H1 (cell line): Measurements from ENCODE around the gene PMM2. TPM values are rescaled to one million over a fixed set of nuclear protein-coding genes. Genes with fewer than 3 reads are reported as not detected.

Source experiments
- CTCF ChIA-PET: fragments of 300-600 bp; sonication (Branson Sonifier 250); formaldehyde crosslinking; loops from one replicate; lab custom pipeline; 2021; ENCODE audit not compliant: partially characterized antibody; lab: Charles Lee
- POLR2A ChIA-PET: fragments of 300-600 bp; sonication (Branson Sonifier 250); formaldehyde crosslinking; loops from one replicate; lab custom pipeline; 2021; ENCODE audit warnings: inconsistent platforms; ENCODE audit not compliant: partially characterized antibody; lab: Charles Lee
- DNase-seq, 2 experiments: peaks; one replicate each; pipeline versions ENCODE4 v3.0.0 to v3.0.0-alpha.2; 2010 to 2022; ENCODE audit warnings: low spot score in 2 of 2, low read depth in 1 of 2, mixed read lengths in 1 of 2
- FAIRE-seq: peaks from 2 replicates; lab custom pipeline; 2011; peaks lifted over from hg19 to GRCh38; lab: Jason Lieb, UNC
- H2AFZ ChIP-seq: 2 replicates; pipeline ENCODE4 v1.8.1; 2012; ENCODE audit warnings: low read length, inconsistent platforms
- H2AK5ac ChIP-seq: 2 replicates; pipeline ENCODE4 v1.6.1; 2013; ENCODE audit warnings: low read depth, low read length
- H2BK120ac ChIP-seq: replicated peaks from 2 replicates; pipeline ENCODE3; 2013; ENCODE audit warnings: low read depth, low read length, inconsistent platforms
- H2BK12ac ChIP-seq: 2 replicates; pipeline ENCODE4 v1.6.1; 2013; ENCODE audit warnings: low read depth, low read length
- H2BK15ac ChIP-seq: 2 replicates; pipeline ENCODE4 v1.6.1; 2013; ENCODE audit warnings: low read length
- H2BK20ac ChIP-seq: 2 replicates; pipeline ENCODE4 v1.6.1; 2013; ENCODE audit warnings: low read length
- H2BK5ac ChIP-seq: 2 replicates; pipeline ENCODE4 v1.6.1; 2013; ENCODE audit warnings: low read depth, low read length
- H3K14ac ChIP-seq: 2 replicates; pipeline ENCODE4 v1.6.1; 2013; ENCODE audit warnings: inconsistent platforms; ENCODE audit not compliant: insufficient read length
- H3K18ac ChIP-seq: 2 replicates; pipeline ENCODE4 v1.6.1; 2013; ENCODE audit warnings: low read length; ENCODE audit errors: extremely low read depth
- H3K23ac ChIP-seq: 2 replicates; pipeline ENCODE4 v1.6.1; 2013; ENCODE audit warnings: inconsistent platforms; ENCODE audit not compliant: insufficient read length
- H3K23me2 ChIP-seq: 2 replicates; pipeline ENCODE4 v1.6.1; 2013; ENCODE audit warnings: low read depth, low read length
- H3K27ac ChIP-seq: 2 replicates; pipeline ENCODE4 v1.6.1; 2011; ENCODE audit warnings: low read depth, low read length, inconsistent platforms
- H3K27me3 ChIP-seq, 4 experiments: replicated peaks in 1 of 4; 1 replicate in 1 of 4; 2 replicates in 3 of 4; pipeline versions ENCODE4 v1.6.1 to v1.8.1; 2011 to 2013; ENCODE audit warnings: low read length in 3 of 4, mild to moderate bottlenecking in 3 of 4, inconsistent platforms in 2 of 4, mixed read lengths in 2 of 4, moderate library complexity in 1 of 4; ENCODE audit not compliant: control insufficient read depth in 3 of 4, insufficient read depth in 3 of 4; ENCODE audit errors: extremely low read depth in 1 of 4
- H3K36me3 ChIP-seq, 4 experiments: 2 replicates each; pipeline versions ENCODE4 v1.6.1 to v1.8.1; 2011 to 2013; ENCODE audit warnings: mild to moderate bottlenecking in 4 of 4, low read length in 3 of 4, moderate library complexity in 2 of 4, control low read depth in 1 of 4, inconsistent platforms in 1 of 4; ENCODE audit not compliant: insufficient read depth in 4 of 4, control insufficient read depth in 2 of 4
- H3K4ac ChIP-seq: replicated peaks from 2 replicates; pipeline ENCODE3; 2013; ENCODE audit warnings: low read length, low read depth, mixed read lengths, inconsistent platforms; ENCODE audit not compliant: insufficient read length
- H3K4me1 ChIP-seq, 4 experiments: replicated peaks in 1 of 4; 1 replicate in 1 of 4; 2 replicates in 3 of 4; pipeline versions ENCODE4 v1.6.1 to v1.8.1; 2011 to 2013; ENCODE audit warnings: low read length in 3 of 4, inconsistent platforms in 2 of 4, mixed read lengths in 1 of 4; ENCODE audit not compliant: insufficient read depth in 4 of 4, control insufficient read depth in 3 of 4
- H3K4me2 ChIP-seq, 2 experiments: 2 replicates each; pipeline versions ENCODE4 v1.6.1 to v1.8.1; 2011 to 2013; ENCODE audit warnings: low read depth in 2 of 2, low read length in 2 of 2, control low read depth in 1 of 2, inconsistent platforms in 1 of 2, mild to moderate bottlenecking in 1 of 2; ENCODE audit not compliant: insufficient read depth in 1 of 2
- H3K4me3 ChIP-seq, 4 experiments: fragments of 200-600, 300-600 bp in 1 of 4; sonication (generic), shearing (Covaris generic), sonication (Bioruptor Twin) in 1 of 4; 2 replicates each; pipeline versions ENCODE4 v1.5.1 to v1.8.1; 2011 to 2016; ENCODE audit warnings: low read length in 4 of 4, low read depth in 3 of 4, control low read depth in 2 of 4, inconsistent platforms in 2 of 4, mild to moderate bottlenecking in 2 of 4, mixed read lengths in 1 of 4, moderate library complexity in 1 of 4; ENCODE audit not compliant: insufficient read depth in 2 of 4; ENCODE audit errors: extremely low read depth in 1 of 4
- H3K56ac ChIP-seq: replicated peaks from 2 replicates; pipeline ENCODE3; 2013; ENCODE audit warnings: low read depth, mild to moderate bottlenecking, mixed read lengths, low read length, inconsistent platforms; ENCODE audit not compliant: insufficient read length
- H3K79me1 ChIP-seq: 2 replicates; pipeline ENCODE4 v1.6.1; 2013; ENCODE audit warnings: low read depth, low read length, control low read depth
- H3K79me2 ChIP-seq, 2 experiments: 2 replicates each; pipeline versions ENCODE4 v1.6.1 to v1.8.1; 2012 to 2013; ENCODE audit warnings: low read length in 2 of 2, mild to moderate bottlenecking in 2 of 2, inconsistent platforms in 1 of 2; ENCODE audit not compliant: insufficient read depth in 2 of 2, control insufficient read depth in 1 of 2
- H3K9ac ChIP-seq, 4 experiments: replicated peaks in 1 of 4; 1 replicate in 1 of 4; 2 replicates in 3 of 4; pipeline versions ENCODE4 v1.6.1 to v1.8.1; 2011 to 2013; ENCODE audit warnings: low read depth in 3 of 4, low read length in 3 of 4, control low read depth in 2 of 4, mild to moderate bottlenecking in 2 of 4, moderate library complexity in 2 of 4, inconsistent platforms in 1 of 4; ENCODE audit errors: extremely low read depth in 1 of 4
- H3K9me3 ChIP-seq, 2 experiments: 2 replicates each; pipeline versions ENCODE4 v1.6.1 to v1.8.1; 2012 to 2013; ENCODE audit warnings: mild to moderate bottlenecking in 2 of 2, moderate library complexity in 2 of 2, control low read depth in 1 of 2, inconsistent platforms in 1 of 2, low read depth in 1 of 2, low read length in 1 of 2, mixed read lengths in 1 of 2; ENCODE audit not compliant: insufficient read depth in 2 of 2
- H4K20me1 ChIP-seq, 2 experiments: replicated peaks in 1 of 2; 2 replicates each; pipeline versions ENCODE3 to v1.8.1; 2011 to 2013; ENCODE audit warnings: inconsistent platforms in 2 of 2, low read length in 2 of 2, mild to moderate bottlenecking in 1 of 2; ENCODE audit not compliant: insufficient read depth in 2 of 2, control insufficient read depth in 1 of 2
- H4K5ac ChIP-seq: 2 replicates; pipeline ENCODE4 v1.6.1; 2013; ENCODE audit warnings: low read length, low read depth, mixed read lengths, inconsistent platforms; ENCODE audit not compliant: insufficient read length
- H4K8ac ChIP-seq: 2 replicates; pipeline ENCODE4 v1.8.0; 2013; ENCODE audit warnings: mild to moderate bottlenecking, moderate library complexity, low read length, inconsistent platforms; ENCODE audit not compliant: insufficient read depth; ENCODE audit errors: extremely low read depth
- H4K91ac ChIP-seq: replicated peaks from 2 replicates; pipeline ENCODE3; 2013; ENCODE audit warnings: low read length, mixed read lengths, inconsistent platforms; ENCODE audit not compliant: insufficient read length
- CHD1 ChIP-seq: IDR thresholded peaks from 2 replicates; pipeline ENCODE4 v1.6.1; 2012; ENCODE audit warnings: low read depth, low read length, improper control_type of control experiment
- CTBP2 ChIP-seq: IDR thresholded peaks from 2 replicates; pipeline ENCODE4 v1.7.0; 2011; ENCODE audit warnings: borderline replicate concordance, mild to moderate bottlenecking, moderate library complexity, mixed read lengths, low read length; ENCODE audit not compliant: insufficient read depth, insufficient read length
- EGR1 ChIP-seq: IDR thresholded peaks from 2 replicates; pipeline ENCODE4 v1.6.1; 2011; ENCODE audit warnings: low read depth, low read length, borderline replicate concordance
- HDAC6 ChIP-seq: IDR thresholded peaks from one replicate; pipeline ENCODE4 v1.7.1; 2012; ENCODE audit warnings: low read depth, mild to moderate bottlenecking, inconsistent platforms, low read length, moderate library complexity
- JUN ChIP-seq: IDR thresholded peaks from 2 replicates; pipeline ENCODE4 v1.6.1; 2011; ENCODE audit warnings: low read depth, mild to moderate bottlenecking, improper control_type of control experiment, low read length
- NANOG ChIP-seq: IDR thresholded peaks from 2 replicates; pipeline ENCODE4 v1.6.1; 2011; ENCODE audit warnings: low read length, low read depth, mild to moderate bottlenecking, inconsistent platforms; ENCODE audit not compliant: insufficient read depth, poor library complexity, severe bottlenecking
- RBBP5 ChIP-seq: IDR thresholded peaks from 2 replicates; pipeline ENCODE4 v1.7.1; 2012; ENCODE audit warnings: low read depth, mild to moderate bottlenecking, inconsistent platforms, low read length, moderate library complexity, borderline replicate concordance
- RNF2 ChIP-seq: fragments of 200-900, 300-1000 bp; sonication (generic); IDR thresholded peaks from 2 replicates; pipeline ENCODE4 v1.7.1; 2016; ENCODE audit warnings: borderline replicate concordance, low read depth, mild to moderate bottlenecking, antibody characterized with exemption, low read length; ENCODE audit not compliant: poor library complexity, severe bottlenecking; ENCODE audit errors: missing control alignments
- SAP30 ChIP-seq: fragments of 300-600 bp; sonication (generic); IDR thresholded peaks from 2 replicates; pipeline ENCODE4 v1.7.1; 2012; ENCODE audit warnings: low read length, moderate library complexity, mild to moderate bottlenecking, inconsistent platforms; ENCODE audit not compliant: insufficient read depth, insufficient replicate concordance
- SP1 ChIP-seq: IDR thresholded peaks from 2 replicates; pipeline ENCODE4 v1.6.1; 2011; ENCODE audit warnings: low read depth, low read length
- USF2 ChIP-seq: IDR thresholded peaks from 2 replicates; pipeline ENCODE4 v1.6.1; 2011; ENCODE audit warnings: low read length, improper control_type of control experiment
- YY1 ChIP-seq: IDR thresholded peaks from 2 replicates; pipeline ENCODE4 v1.6.1; 2011; ENCODE audit warnings: low read depth, mild to moderate bottlenecking, low read length
- WGBS, 2 experiments: shearing (Covaris generic) in 1 of 2; methylation state at CpG; one replicate each; pipeline versions ENCODE4 v1.1.6 to v1.1.7; 2013 to 2015; ENCODE audit warnings: low lambda C conversion rate in 2 of 2, mixed read lengths in 2 of 2, inconsistent platforms in 1 of 2, low coverage in 1 of 2, missing lambda C conversion rate in 1 of 2; ENCODE audit not compliant: insufficient replicate concordance in 2 of 2, insufficient coverage in 1 of 2, insufficient read length in 1 of 2; ENCODE audit errors: extremely low coverage in 1 of 2, missing lambda C conversion rate in 1 of 2; 5-methylcytosine and 5-hydroxymethylcytosine counted together
- polyA plus RNA-seq, 7 experiments: library from polyadenylated mRNA; depleted of rRNA in 3 of 7; stranded (reverse) in 5 of 7; unstranded in 2 of 7; fragments of >200 nt in 5 of 7; fragments of 200-250 nt in 2 of 7; gene quantifications; 1 replicate in 5 of 7; 2 replicates in 1 of 7; 4 replicates in 1 of 7; pipeline versions ENCODE4 v1.2.1 to v1.2.3, GENCODE V29; 2011 to 2013; ENCODE audit warnings: missing spikeins in 2 of 7, mixed read lengths in 2 of 7
- total RNA-seq: library from RNA; stranded (reverse); fragmentation: NEBNext Ultra II Directional; extraction: Animal tissue kit (Norgen Biotek cat#: 25700); gene quantifications from 2 replicates; pipeline ENCODE4 v1.2.1, GENCODE V29; 2021

The PMM2 gene
- total and polyA plus RNA-seq, 2 of the 8 experiments (the other 6 are each of a cell fraction or from before 2014, with no cell fraction given), result 26.2 to 49.4 TPM

DNA sequence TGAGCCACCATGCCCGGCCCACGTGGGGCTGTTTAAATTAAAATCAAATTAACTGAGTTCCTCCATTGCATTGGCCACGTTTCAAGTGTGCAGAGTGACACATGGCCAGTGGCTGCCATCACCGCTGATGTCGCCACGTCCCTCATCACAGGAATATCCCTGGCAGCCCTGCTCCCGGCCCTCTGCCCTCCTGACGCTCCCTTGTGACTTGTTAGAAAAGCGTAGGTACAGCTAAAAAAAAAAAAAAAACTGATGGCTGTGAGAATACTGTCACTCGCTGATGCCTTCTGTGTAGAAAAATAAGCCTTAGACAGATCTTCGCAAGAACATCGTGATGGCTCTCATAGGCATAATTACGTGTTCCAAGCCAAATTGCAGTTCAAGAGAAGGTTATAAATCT, 49.5 kb downstream of the PMM2 start:
- Histone ChIP-seq H3K23ac (no peak overlapping the region), H3K18ac (no peak overlapping the region), H3K4me2 (no peak overlapping the region), H2BK5ac (no peak overlapping the region), H3K36me3 (peaks cover 3 to 45% (median 13%) of the 10 kb centered on the region in 4 experiments; a peak in 7 of 8 replicates), H4K8ac (no peak overlapping the region), H3K27ac (no peak overlapping the region), H3K14ac (no peak overlapping the region), H3K4me1 (peaks cover 0 to 12% (median 6%) of the 10 kb centered on the region in 4 experiments; a peak in 5 of 7 replicates), H3K56ac (no peak overlapping the region), H3K9me3 (no peaks in the 10 kb centered on the region), H3K4ac (no peak overlapping the region), H3K9ac (no peak overlapping the region), H3K23me2 (no peaks in the 10 kb centered on the region), H2BK12ac (no peak overlapping the region), H3K79me2 (peaks cover 0 to 11% of the 10 kb centered on the region in 2 experiments; a peak in 2 of 4 replicates), H2AFZ (no peak overlapping the region), H2BK20ac (no peak overlapping the region), H2AK5ac (no peak overlapping the region), H4K91ac (no peak overlapping the region), H2BK120ac (no peak overlapping the region), H2BK15ac (no peak overlapping the region), H3K4me3 (no peak overlapping the region), H4K20me1 (peaks cover 14 to 16% of the 10 kb centered on the region in 2 experiments), H4K5ac (no peak overlapping the region), H3K27me3 (no peaks in the 10 kb centered on the region), H3K79me1 (peaks cover 4% of the 10 kb centered on the region)
- no peak for DNase-seq
- FAIRE-seq, result no peak
- ChIA-PET POLR2A (interaction anchor here (0.6 to 24.4 kb wide), 6 partner anchors 10 to 223 kb away, joined by 3 to 456 read pairs (median 3); partner anchors contain the start of genes CARHSP1 and LITAFD), CTCF (no interaction called here)
- 88% methylated on average over 13 of the region's 13 CpGs; no CpG with 5 or more reads in 1 of the 2 experiments for WGBS, 2 experiments
- TF ChIP-seq RBBP5 (no peak), EGR1 (no peak), CTBP2 (no peak), SP1 (no peak), YY1 (no peak), CHD1 (no peak), JUN (no peak), SAP30 (no peak), HDAC6 (no peak), RNF2 (no peak), USF2 (no peak), NANOG (no peak)
